Subcutaneous abdominal adipose tissue (tissue), 5 donors: ENCODE measurements around the gene HTR3E.
"Not testable (repeated sequence)": the region's sequence is repeated elsewhere in the genome, so short reads cannot be mapped to it uniquely, and the experiment has no call there.

Experiments used
- H3K27ac ChIP-seq: one replicate; pipeline ENCODE4 v1.7.0; 2013; ENCODE audit warnings: low read depth, mild to moderate bottlenecking, inconsistent platforms, low read length, moderate library complexity
- H3K27me3 ChIP-seq, 5 donors: one replicate each; pipeline ENCODE4 v1.7.0; 2013; ENCODE audit warnings: low read length in 5 of 5, inconsistent platforms in 1 of 5; ENCODE audit not compliant: control insufficient read depth in 5 of 5, insufficient read depth in 4 of 5
- H3K36me3 ChIP-seq, 5 donors: one replicate each; pipeline ENCODE4 v1.7.0; 2013; ENCODE audit warnings: low read length in 5 of 5; ENCODE audit not compliant: control insufficient read depth in 5 of 5, insufficient read depth in 5 of 5
- H3K4me1 ChIP-seq, 5 donors: one replicate each; pipeline ENCODE4 v1.7.0; 2013; ENCODE audit warnings: low read length in 5 of 5, mild to moderate bottlenecking in 3 of 5, moderate library complexity in 1 of 5; ENCODE audit not compliant: control insufficient read depth in 5 of 5, insufficient read depth in 5 of 5
- H3K4me3 ChIP-seq, 5 donors: one replicate each; pipeline ENCODE4 v1.7.0; 2013; ENCODE audit warnings: low read length in 5 of 5, low read depth in 1 of 5
- H3K9ac ChIP-seq, 5 donors: one replicate each; pipeline ENCODE4 v1.7.0; 2013; ENCODE audit warnings: low read length in 5 of 5, mild to moderate bottlenecking in 4 of 5, moderate library complexity in 3 of 5
- H3K9me3 ChIP-seq, 5 donors: one replicate each; pipeline ENCODE4 v1.7.0; 2013; ENCODE audit warnings: low read length in 5 of 5; ENCODE audit not compliant: control insufficient read depth in 5 of 5
- donor health status: healthy.
- donor health status: healthy.
- donor health status: healthy.
- donor health status: healthy.
- donor health status: healthy.

HTR3E gene, protein sequence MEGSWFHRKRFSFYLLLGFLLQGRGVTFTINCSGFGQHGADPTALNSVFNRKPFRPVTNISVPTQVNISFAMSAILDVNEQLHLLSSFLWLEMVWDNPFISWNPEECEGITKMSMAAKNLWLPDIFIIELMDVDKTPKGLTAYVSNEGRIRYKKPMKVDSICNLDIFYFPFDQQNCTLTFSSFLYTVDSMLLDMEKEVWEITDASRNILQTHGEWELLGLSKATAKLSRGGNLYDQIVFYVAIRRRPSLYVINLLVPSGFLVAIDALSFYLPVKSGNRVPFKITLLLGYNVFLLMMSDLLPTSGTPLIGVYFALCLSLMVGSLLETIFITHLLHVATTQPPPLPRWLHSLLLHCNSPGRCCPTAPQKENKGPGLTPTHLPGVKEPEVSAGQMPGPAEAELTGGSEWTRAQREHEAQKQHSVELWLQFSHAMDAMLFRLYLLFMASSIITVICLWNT

DNA sequence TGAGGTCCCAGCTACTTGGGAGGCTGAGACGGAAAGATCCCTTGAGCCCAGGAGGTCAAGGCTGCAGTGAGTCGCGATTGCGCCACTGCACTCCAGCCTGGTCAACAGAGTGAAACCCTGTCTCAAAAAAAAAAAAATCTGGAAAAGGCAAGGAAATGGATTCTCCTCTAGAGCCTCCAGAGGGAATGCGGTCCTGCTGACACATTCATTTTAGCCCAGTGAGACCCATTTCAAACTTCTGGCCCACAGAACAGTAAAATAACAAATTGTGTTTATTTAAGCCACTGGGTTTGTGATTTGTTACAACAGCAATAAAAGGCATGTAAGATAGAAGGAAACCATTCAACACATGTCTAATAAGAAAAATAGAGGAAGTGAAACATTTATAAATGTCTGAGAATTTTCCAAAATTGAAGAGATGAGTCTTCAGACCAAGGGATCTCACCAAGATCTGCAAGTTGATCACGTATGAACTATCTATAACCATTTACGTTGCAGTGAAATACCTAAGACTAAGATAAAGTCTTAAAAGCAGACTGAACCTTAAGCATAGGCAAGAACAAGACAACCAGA lies at the start of gene HTR3E:
Gene HTR3E, plus strand, starts transcription at position 254 of the 573 bp plus-strand sequence. CDS start 466 bp downstream, outside the sequence.
- Histone ChIP-seq H3K36me3 (no peaks in the 10 kb centered on the region), H3K27me3 (no peaks in the 10 kb centered on the region), H3K4me1 (no peaks in the 10 kb centered on the region), H3K27ac (no peak within 1 kb of the TSS), H3K9me3 (peaks cover 0 to 10% (median 4%) of the 10 kb centered on the region in 5 donors), H3K9ac (no peak within 1 kb of the TSS), H3K4me3 (no peak within 1 kb of the TSS)

DNA sequence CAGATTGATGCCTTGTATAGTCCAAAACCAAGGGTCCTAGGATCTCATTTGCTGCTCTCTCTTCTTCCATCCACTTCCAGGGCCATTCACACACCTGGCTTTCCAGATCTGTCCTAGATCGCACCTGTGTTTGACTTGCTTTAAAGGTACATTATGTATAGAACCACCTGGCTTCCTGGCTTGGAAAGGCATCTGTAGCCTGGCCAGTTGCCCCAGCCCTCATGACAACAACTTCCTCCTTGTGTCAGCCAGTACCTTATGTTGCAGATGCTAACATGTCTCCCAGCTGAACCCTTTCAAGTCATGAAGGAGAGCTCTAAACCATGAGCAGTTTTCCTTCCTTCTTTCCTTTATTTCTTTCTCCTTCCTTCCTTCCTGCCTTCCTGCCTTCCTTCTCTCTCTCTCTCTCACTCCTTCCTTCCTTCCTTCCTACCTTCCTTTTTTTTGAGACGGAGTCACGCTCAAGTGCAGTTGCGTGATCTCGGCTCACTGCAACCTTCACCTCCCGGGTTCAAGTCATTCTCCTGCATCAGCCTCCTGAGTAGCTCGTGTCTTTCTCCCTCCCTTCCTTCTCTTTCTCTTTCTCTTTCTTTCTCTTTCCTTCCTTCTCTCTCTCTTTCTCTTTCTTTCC lies 46.5 kb upstream of the HTR3E start:
- H3K4me1 ChIP-seq, result no peaks in the 10 kb centered on the region
- no peak overlapping the region for H3K9ac ChIP-seq
- H3K4me3 ChIP-seq, result no peak overlapping the region
- H3K27me3 ChIP-seq, result peaks cover 0 to 4% (median 0%) of the 10 kb centered on the region in 5 donors
- H3K27ac ChIP-seq, result no peak overlapping the region
- H3K9me3 ChIP-seq, result no peaks in the 10 kb centered on the region
- no peaks in the 10 kb centered on the region for H3K36me3 ChIP-seq

DNA sequence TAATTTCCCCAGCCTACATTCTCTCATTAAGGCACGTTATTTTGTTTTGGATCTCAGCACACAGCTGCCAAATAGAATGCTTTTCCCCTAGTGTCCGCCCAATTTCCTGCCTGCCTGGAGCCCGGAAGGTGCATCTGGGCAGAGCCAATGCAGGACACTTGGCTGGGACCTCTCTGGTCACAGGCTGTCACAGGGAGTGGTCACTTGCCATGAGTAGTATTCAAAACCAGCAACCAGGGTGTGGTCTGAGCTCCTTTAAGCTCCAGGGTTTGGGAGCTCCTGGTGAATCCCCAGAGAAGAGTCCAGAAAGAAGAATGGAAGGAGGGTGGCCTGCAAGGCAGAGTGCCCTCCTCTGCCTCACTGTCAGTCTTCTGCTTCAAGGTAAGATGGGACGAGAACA lies 44.1 kb upstream of the HTR3E start, which contains the start of gene HTR3C:
Gene HTR3C, plus strand, starts transcription at position 281 of the 400 bp plus-strand sequence. Its CDS starts 34 bp downstream, at position 315.
- Histone ChIP-seq H3K9ac (no peak within 1 kb of the TSS), H3K27ac (no peak within 1 kb of the TSS), H3K9me3 (no peaks in the 10 kb centered on the region), H3K4me3 (no peak within 1 kb of the TSS), H3K4me1 (no peaks in the 10 kb centered on the region), H3K27me3 (peaks cover 0 to 4% (median 0%) of the 10 kb centered on the region in 5 donors), H3K36me3 (no peaks in the 10 kb centered on the region)

GRCh38 chr3:184058029-184058428 lies 38.8 kb upstream of the HTR3E start:
- H3K27ac ChIP-seq, result no peak overlapping the region
- H3K4me3 ChIP-seq, result no peak overlapping the region
- H3K27me3 ChIP-seq, result peaks cover 0 to 4% (median 0%) of the 10 kb centered on the region in 5 donors
- H3K4me1 ChIP-seq, result no peaks in the 10 kb centered on the region
- no peaks in the 10 kb centered on the region for H3K36me3 ChIP-seq
- H3K9me3 ChIP-seq, result no peaks in the 10 kb centered on the region
- H3K9ac ChIP-seq, result no peak overlapping the region

DNA sequence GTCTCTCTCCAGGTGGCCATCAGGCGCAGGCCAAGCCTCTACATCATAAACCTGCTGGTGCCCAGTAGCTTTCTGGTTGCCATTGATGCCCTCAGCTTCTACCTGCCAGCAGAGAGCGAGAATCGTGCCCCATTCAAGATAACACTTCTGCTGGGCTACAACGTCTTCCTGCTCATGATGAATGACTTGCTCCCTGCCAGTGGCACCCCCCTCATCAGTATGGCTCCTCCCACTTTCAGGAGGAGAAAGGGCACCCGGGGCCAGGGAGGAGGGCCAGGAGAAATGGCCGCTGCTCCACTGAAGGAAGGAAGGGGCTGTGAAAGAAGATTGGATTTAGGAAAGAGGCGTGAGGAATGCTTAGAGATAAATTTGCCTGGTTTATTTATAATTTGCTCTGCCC lies 37.4 kb upstream of the HTR3E start:
- Histone ChIP-seq H3K27me3 (peaks cover 0 to 2% (median 0%) of the 10 kb centered on the region in 5 donors), H3K9me3 (no peaks in the 10 kb centered on the region), H3K27ac (no peak overlapping the region), H3K4me3 (no peak overlapping the region), H3K9ac (no peak overlapping the region), H3K36me3 (no peaks in the 10 kb centered on the region), H3K4me1 (no peaks in the 10 kb centered on the region)

GRCh38 chr3:184062637-184063036 lies 34.2 kb upstream of the HTR3E start:
- Histone ChIP-seq H3K27ac (no peak overlapping the region), H3K36me3 (no peaks in the 10 kb centered on the region), H3K27me3 (no peaks in the 10 kb centered on the region), H3K9ac (no peak overlapping the region), H3K4me1 (no peaks in the 10 kb centered on the region), H3K4me3 (no peak overlapping the region), H3K9me3 (no peaks in the 10 kb centered on the region)

GRCh38 chr3:184066211-184066610 lies 30.7 kb upstream of the HTR3E start:
- Histone ChIP-seq H3K27me3 (no peaks in the 10 kb centered on the region), H3K27ac (no peak overlapping the region), H3K9me3 (no peaks in the 10 kb centered on the region), H3K4me1 (no peaks in the 10 kb centered on the region), H3K9ac (no peak overlapping the region), H3K36me3 (no peaks in the 10 kb centered on the region), H3K4me3 (no peak overlapping the region)

- Histone ChIP-seq H3K36me3 (no peaks in the 10 kb centered on the region), H3K4me3 (no peak overlapping the region), H3K9me3 (no peaks in the 10 kb centered on the region), H3K27ac (no peak overlapping the region), H3K9ac (no peak overlapping the region), H3K27me3 (no peaks in the 10 kb centered on the region), H3K4me1 (no peaks in the 10 kb centered on the region)
These were observed 29.2 kb upstream of the HTR3E start for GRCh38 chr3:184067573-184068055.

DNA sequence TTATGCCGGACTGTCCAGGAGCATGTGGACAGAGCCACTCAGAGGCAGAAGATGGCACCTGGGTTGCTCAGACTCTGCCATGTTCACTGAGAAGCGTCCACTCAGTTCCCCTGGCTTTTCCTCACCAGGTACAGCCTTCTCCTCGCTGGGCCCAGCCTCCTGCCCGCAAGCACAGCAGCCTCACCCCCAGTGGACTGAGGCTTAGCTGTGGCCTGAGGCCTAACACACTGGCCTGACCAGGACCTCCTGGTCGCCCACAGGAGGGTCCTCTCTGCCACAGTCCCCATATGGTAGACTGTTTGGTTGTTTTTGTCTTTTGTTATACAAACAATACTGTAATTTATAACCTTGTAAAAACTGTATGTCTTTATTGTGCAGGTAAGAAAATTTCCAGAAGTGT lies 28.5 kb upstream of the HTR3E start:
- Histone ChIP-seq H3K36me3 (no peaks in the 10 kb centered on the region), H3K4me1 (no peaks in the 10 kb centered on the region), H3K4me3 (no peak overlapping the region), H3K27me3 (no peaks in the 10 kb centered on the region), H3K27ac (no peak overlapping the region), H3K9ac (no peak overlapping the region), H3K9me3 (no peaks in the 10 kb centered on the region)

DNA sequence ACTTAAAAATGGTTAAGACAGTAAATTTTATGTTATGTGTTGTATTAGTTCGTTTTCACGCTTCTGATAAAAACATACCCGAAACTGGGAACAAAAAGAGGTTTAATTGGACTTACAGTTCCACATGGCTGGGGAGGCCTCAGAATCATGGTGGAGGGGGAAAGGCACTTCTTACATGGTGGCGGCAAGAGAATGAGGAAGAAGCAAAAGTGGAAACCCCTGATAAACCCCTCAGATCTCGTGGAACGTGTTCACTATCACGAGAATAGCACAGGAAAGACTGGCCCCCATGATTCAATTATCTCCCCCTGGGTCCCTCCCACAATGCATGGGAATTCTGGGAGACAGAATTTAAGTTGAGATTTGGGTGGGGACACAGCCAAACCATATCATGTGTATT lies 25.7 kb upstream of the HTR3E start:
- not testable (repeated sequence) for H3K9me3 ChIP-seq, H3K27me3 ChIP-seq, H3K36me3 ChIP-seq, H3K4me3 ChIP-seq, H3K27ac ChIP-seq, H3K4me1 ChIP-seq, H3K9ac ChIP-seq
